H9 (cell line): ENCODE results near the gene RGS8. TPM values are rescaled to one million over a fixed set of nuclear protein-coding genes. Genes with fewer than 3 reads are reported as not detected.

ENCODE experiments used
- DNase-seq: peaks from one replicate; pipeline ENCODE4 v3.0.0-alpha.2; 2017
- H2AFZ ChIP-seq: one replicate; pipeline ENCODE4 v1.6.1; 2013; ENCODE audit warnings: mild to moderate bottlenecking, low read length, control low read depth, moderate library complexity
- H2AK5ac ChIP-seq: 2 replicates; pipeline ENCODE4 v1.6.1; 2013; ENCODE audit warnings: low read length, control low read depth, mixed read lengths; ENCODE audit not compliant: insufficient read length
- H2BK120ac ChIP-seq: one replicate; pipeline ENCODE4 v1.6.1; 2013; ENCODE audit warnings: low read depth, mild to moderate bottlenecking, low read length, control low read depth, inconsistent platforms; ENCODE audit not compliant: poor library complexity, severe bottlenecking
- H2BK12ac ChIP-seq: 2 replicates; pipeline ENCODE4 v1.6.1; 2013; ENCODE audit warnings: low read length, control low read depth, mixed read lengths, low read depth; ENCODE audit not compliant: insufficient read length
- H2BK15ac ChIP-seq: 2 replicates; pipeline ENCODE4 v1.6.1; 2013; ENCODE audit warnings: low read depth, low read length, control low read depth
- H2BK20ac ChIP-seq: one replicate; pipeline ENCODE4 v1.6.1; 2013; ENCODE audit warnings: low read depth, mild to moderate bottlenecking, low read length, control low read depth, inconsistent platforms; ENCODE audit not compliant: poor library complexity, severe bottlenecking
- H2BK5ac ChIP-seq: 2 replicates; pipeline ENCODE4 v1.6.1; 2013; ENCODE audit warnings: low read length, control low read depth, mixed read lengths; ENCODE audit not compliant: insufficient read length
- H3K14ac ChIP-seq: 2 replicates; pipeline ENCODE4 v1.6.1; 2013; ENCODE audit warnings: low read length, control low read depth; ENCODE audit not compliant: insufficient read depth
- H3K18ac ChIP-seq: 2 replicates; pipeline ENCODE4 v1.6.1; 2013; ENCODE audit warnings: low read depth, mild to moderate bottlenecking, mixed read lengths, low read length, control low read depth; ENCODE audit not compliant: insufficient read length
- H3K23ac ChIP-seq: 2 replicates; pipeline ENCODE4 v1.6.1; 2013; ENCODE audit warnings: low read length, control low read depth, mixed read lengths, low read depth; ENCODE audit not compliant: insufficient read length
- H3K23me2 ChIP-seq: 2 replicates; pipeline ENCODE4 v1.6.1; 2013; ENCODE audit warnings: low read depth, mild to moderate bottlenecking, mixed read lengths, low read length, control low read depth; ENCODE audit not compliant: insufficient read length, poor library complexity, severe bottlenecking
- H3K27ac ChIP-seq: 2 replicates; pipeline ENCODE4 v1.5.1; 2013; ENCODE audit warnings: low read length, control low read depth, mixed read lengths, low read depth; ENCODE audit not compliant: insufficient read length
- H3K27me3 ChIP-seq: 2 replicates; pipeline ENCODE4 v1.6.1; 2013; ENCODE audit warnings: low read length, control low read depth, inconsistent platforms; ENCODE audit not compliant: insufficient read depth
- H3K4ac ChIP-seq: 2 replicates; pipeline ENCODE4 v1.6.1; 2013; ENCODE audit warnings: low read depth, mild to moderate bottlenecking, control low read depth, inconsistent platforms, low read length, moderate library complexity
- H3K4me1 ChIP-seq: 2 replicates; pipeline ENCODE4 v1.6.1; 2013; ENCODE audit warnings: low read length, control low read depth, inconsistent platforms; ENCODE audit not compliant: insufficient read depth
- H3K4me2 ChIP-seq: 2 replicates; pipeline ENCODE4 v1.6.1; 2013; ENCODE audit warnings: low read length, control low read depth, mixed read lengths; ENCODE audit not compliant: insufficient read length, insufficient read depth
- H3K56ac ChIP-seq: 2 replicates; pipeline ENCODE4 v1.6.1; 2013; ENCODE audit warnings: low read depth, mild to moderate bottlenecking, mixed read lengths, low read length, control low read depth; ENCODE audit not compliant: insufficient read length
- H3K79me1 ChIP-seq: 2 replicates; pipeline ENCODE4 v1.6.1; 2013; ENCODE audit warnings: low read depth, mild to moderate bottlenecking, moderate library complexity, low read length, control low read depth, inconsistent platforms; ENCODE audit not compliant: insufficient read depth, poor library complexity, severe bottlenecking
- H3K79me2 ChIP-seq: 2 replicates; pipeline ENCODE4 v1.6.1; 2013; ENCODE audit warnings: low read length, control low read depth, inconsistent platforms; ENCODE audit not compliant: insufficient read depth
- H3K9ac ChIP-seq: 2 replicates; pipeline ENCODE4 v1.6.1; 2013; ENCODE audit warnings: low read length, control low read depth, mixed read lengths; ENCODE audit not compliant: insufficient read length; ENCODE audit errors: extremely low read depth
- H3K9me3 ChIP-seq: one replicate; pipeline ENCODE4 v1.6.1; 2013; ENCODE audit warnings: low read depth, low read length, inconsistent platforms; ENCODE audit not compliant: control insufficient read depth
- H3T11ph ChIP-seq: one replicate; pipeline ENCODE4 v1.6.1; 2013; ENCODE audit warnings: mild to moderate bottlenecking, low read length, control low read depth, inconsistent platforms
- H4K20me1 ChIP-seq: one replicate; pipeline ENCODE4 v1.6.1; 2013; ENCODE audit not compliant: control insufficient read depth, insufficient read length, insufficient read depth
- H4K5ac ChIP-seq: 2 replicates; pipeline ENCODE4 v1.6.1; 2013; ENCODE audit warnings: low read depth, mild to moderate bottlenecking, mixed read lengths, low read length, control low read depth; ENCODE audit not compliant: insufficient read length
- H4K8ac ChIP-seq: replicated peaks from 2 replicates; pipeline ENCODE4 v1.6.1; 2013; ENCODE audit warnings: low read length, control low read depth, mixed read lengths, low read depth; ENCODE audit not compliant: insufficient read length
- H4K91ac ChIP-seq: 2 replicates; pipeline ENCODE4 v1.6.1; 2013; ENCODE audit warnings: low read depth, mild to moderate bottlenecking, moderate library complexity, mixed read lengths, low read length, control low read depth; ENCODE audit not compliant: insufficient read length
- H3K27ac Mint-ChIP-seq, 3 experiments: 2 replicates in 2 of 3; 3 replicates in 1 of 3; pipeline ENCODE4 v1.8.0; 2020 to 2021; ENCODE audit warnings: mixed read lengths in 3 of 3, mild to moderate bottlenecking in 1 of 3, moderate library complexity in 1 of 3
- H3K27me3 Mint-ChIP-seq: 2 replicates; pipeline ENCODE4 v1.8.0; 2021; ENCODE audit warnings: low read depth, mild to moderate bottlenecking, moderate library complexity, mixed read lengths
- H3K36me3 Mint-ChIP-seq, 3 experiments: 2 replicates in 2 of 3; 3 replicates in 1 of 3; pipeline ENCODE4 v1.8.0; 2020 to 2021; ENCODE audit warnings: low read depth in 3 of 3, mixed read lengths in 3 of 3; ENCODE audit not compliant: insufficient read depth in 1 of 3
- H3K4me1 Mint-ChIP-seq, 2 experiments: 2 replicates each; pipeline ENCODE4 v1.8.0; 2020; ENCODE audit warnings: mixed read lengths in 2 of 2
- H3K4me3 Mint-ChIP-seq, 2 experiments: 2 replicates in 1 of 2; 3 replicates in 1 of 2; pipeline ENCODE4 v1.8.0; 2020 to 2021; ENCODE audit warnings: mild to moderate bottlenecking in 2 of 2, mixed read lengths in 2 of 2, moderate library complexity in 1 of 2
- H3K9me3 Mint-ChIP-seq, 2 experiments: 2 replicates in 1 of 2; 3 replicates in 1 of 2; pipeline ENCODE4 v1.8.0; 2020; ENCODE audit warnings: mild to moderate bottlenecking in 2 of 2, mixed read lengths in 2 of 2, moderate library complexity in 1 of 2
- CTCF ChIP-seq: fragments of 200-600 bp; sonication (generic); conservative IDR thresholded peaks from 3 replicates; pipeline ENCODE4 v1.8.0; 2021; ENCODE audit warnings: antibody characterized with exemption, mild to moderate bottlenecking
- WGBS: extraction: QIAGEN DNeasy Blood & Tissue Kit; methylation state at CpG from one replicate; pipeline ENCODE4 v1.1.7; 2013; ENCODE audit warnings: missing lambda C conversion rate, low lambda C conversion rate, mixed read lengths; ENCODE audit not compliant: insufficient read length; ENCODE audit errors: extremely low coverage; 5-methylcytosine and 5-hydroxymethylcytosine counted together
- total RNA-seq: library from RNA; stranded (reverse); gene quantifications from 2 replicates; pipeline ENCODE4 v1.2.1, GENCODE V29; 2021

The RGS8 gene
- total RNA-seq, 1 experiment from 2014 or later, result not detected

DNA sequence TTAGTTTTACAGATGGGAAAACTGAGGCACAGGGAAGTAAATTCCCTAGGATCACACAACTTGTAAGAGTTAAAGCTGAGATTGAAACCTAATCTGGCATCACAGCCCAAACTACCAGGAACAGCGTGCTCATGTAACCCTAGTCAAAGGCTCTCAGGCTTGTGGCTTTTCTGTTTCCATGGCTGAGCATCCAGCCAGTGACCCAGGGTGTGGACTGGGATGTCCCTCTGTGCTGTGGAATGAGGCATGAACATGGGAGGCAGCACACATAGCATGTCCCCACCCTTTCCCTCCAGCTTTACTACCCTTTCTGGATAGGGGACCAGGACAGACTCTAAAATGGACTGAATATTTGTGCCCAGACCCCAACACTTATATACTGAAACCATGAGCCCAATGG lies 45.1 kb downstream of the RGS8 start:
- Histone ChIP-seq H3K56ac (no peak overlapping the region), H4K91ac (no peak overlapping the region), H3K27me3 (no peaks in the 10 kb centered on the region), H3K9ac (no peak overlapping the region), H3K18ac (no peak overlapping the region), H2BK12ac (no peak overlapping the region), H3K23me2 (no peaks in the 10 kb centered on the region), H3K27ac (no peak overlapping the region), H3K4me1 (no peaks in the 10 kb centered on the region), H3K4me2 (no peak overlapping the region), H3K4ac (no peak overlapping the region), H3K23ac (no peak overlapping the region), H4K20me1 (no peaks in the 10 kb centered on the region), H3K14ac (no peak overlapping the region), H3K79me2 (no peaks in the 10 kb centered on the region), H2BK15ac (no peak overlapping the region), H2BK20ac (no peak overlapping the region), H2BK5ac (no peak overlapping the region), H3K79me1 (no peaks in the 10 kb centered on the region), H4K5ac (no peak overlapping the region), H3K9me3 (no peaks in the 10 kb centered on the region), H2BK120ac (no peak overlapping the region), H2AK5ac (no peak overlapping the region), H3T11ph (no peak overlapping the region), H4K8ac (no peak overlapping the region), H2AFZ (no peak overlapping the region)
- DNase-seq, result no peak
- no CpG with 5 or more reads among the region's 1 CpG for WGBS
- no peaks in the 10 kb centered on the region for H3K9me3 Mint-ChIP-seq
- TF ChIP-seq CTCF, result no peak
- H3K27ac Mint-ChIP-seq, result no peak overlapping the region
- no peaks in the 10 kb centered on the region; the same call in none of the 2 replicates for H3K27me3 Mint-ChIP-seq
- H3K36me3 Mint-ChIP-seq, result no peaks in the 10 kb centered on the region
- H3K4me3 Mint-ChIP-seq, result no peak overlapping the region
- peaks cover 0 to 9% of the 10 kb centered on the region in 2 experiments; a peak in 3 of 4 replicates for H3K4me1 Mint-ChIP-seq
